Measurements from ENCODE around the gene SPEG.

The SPEG gene

DNA sequence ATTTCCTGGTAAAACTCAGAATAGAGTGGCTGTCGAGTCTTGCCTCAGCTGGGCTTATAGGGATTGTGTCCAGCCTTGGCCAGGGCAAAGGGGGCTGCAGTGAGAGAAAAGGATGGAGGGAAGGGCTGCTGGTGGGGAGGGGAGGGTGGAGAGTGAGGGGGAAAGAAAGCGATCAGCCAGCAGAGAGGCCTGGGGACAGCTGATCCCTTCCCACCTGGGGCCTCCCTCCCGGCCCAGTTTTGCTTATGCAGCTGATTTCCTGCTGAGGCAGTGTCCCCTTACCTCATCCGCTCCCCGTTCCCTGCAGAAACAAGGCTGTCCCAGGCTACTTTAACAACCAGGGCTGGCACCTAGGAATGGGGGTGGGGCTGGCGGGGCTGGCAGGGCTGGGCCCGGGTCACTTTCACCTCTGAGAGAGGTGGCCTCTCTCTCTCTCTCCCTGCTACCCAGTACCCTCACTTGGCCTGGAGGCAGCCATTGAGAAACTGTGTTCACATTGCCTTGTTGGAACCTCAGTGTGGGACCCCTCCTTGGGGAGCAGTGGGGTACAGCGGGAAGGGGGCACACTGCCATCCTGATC lies 51.8 kb downstream of the SPEG start:
- ChIA-PET CTCF (interaction anchor here (0.8 kb wide), 1 partner anchor 9 kb away, joined by 3 read pairs; a partner anchor contains a TSS), POLR2A (ENCODE audit: low non-redundant PET) (no interaction called here)
- DNase-seq (ENCODE audit: low spot score) = no peak

DNA sequence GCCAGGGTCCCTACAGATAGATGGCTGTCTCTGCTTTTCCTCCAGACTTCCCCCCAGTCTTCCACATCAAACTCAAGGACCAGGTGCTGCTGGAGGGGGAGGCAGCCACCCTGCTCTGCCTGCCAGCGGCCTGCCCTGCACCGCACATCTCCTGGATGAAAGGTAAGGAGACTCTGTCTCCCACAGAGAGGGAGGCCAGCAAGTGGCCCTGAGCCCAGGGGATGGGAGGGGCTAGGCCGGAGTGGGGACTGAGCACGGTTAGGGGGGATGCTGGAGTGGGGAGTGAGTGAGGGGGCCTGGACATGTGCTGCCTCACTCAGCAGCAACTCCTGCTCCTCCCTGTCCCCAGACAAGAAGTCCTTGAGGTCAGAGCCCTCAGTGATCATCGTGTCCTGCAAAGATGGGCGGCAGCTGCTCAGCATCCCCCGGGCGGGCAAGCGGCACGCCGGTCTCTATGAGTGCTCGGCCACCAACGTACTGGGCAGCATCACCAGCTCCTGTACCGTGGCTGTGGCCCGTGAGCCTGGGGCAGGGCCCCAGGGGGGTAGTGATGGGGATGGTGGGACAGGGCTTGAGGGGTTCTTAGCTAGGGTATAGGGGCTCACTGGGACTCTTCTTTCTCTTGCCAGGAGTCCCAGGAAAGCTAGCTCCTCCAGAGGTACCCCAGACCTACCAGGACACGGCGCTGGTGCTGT lies 53.7 kb downstream of the SPEG start:
- ChIA-PET CTCF (no interaction called here), POLR2A (ENCODE audit: low non-redundant PET) (no interaction called here)
- TF ChIP-seq, protein P1, sequence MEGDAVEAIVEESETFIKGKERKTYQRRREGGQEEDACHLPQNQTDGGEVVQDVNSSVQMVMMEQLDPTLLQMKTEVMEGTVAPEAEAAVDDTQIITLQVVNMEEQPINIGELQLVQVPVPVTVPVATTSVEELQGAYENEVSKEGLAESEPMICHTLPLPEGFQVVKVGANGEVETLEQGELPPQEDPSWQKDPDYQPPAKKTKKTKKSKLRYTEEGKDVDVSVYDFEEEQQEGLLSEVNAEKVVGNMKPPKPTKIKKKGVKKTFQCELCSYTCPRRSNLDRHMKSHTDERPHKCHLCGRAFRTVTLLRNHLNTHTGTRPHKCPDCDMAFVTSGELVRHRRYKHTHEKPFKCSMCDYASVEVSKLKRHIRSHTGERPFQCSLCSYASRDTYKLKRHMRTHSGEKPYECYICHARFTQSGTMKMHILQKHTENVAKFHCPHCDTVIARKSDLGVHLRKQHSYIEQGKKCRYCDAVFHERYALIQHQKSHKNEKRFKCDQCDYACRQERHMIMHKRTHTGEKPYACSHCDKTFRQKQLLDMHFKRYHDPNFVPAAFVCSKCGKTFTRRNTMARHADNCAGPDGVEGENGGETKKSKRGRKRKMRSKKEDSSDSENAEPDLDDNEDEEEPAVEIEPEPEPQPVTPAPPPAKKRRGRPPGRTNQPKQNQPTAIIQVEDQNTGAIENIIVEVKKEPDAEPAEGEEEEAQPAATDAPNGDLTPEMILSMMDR (conservative IDR thresholded peaks at IDR 0.05; ENCODE audit: low read depth) = no peak
- H3K27ac ChIP-seq = no peak overlapping the region
- no peak for DNase-seq (ENCODE audit: low spot score)

More for the DNA sequence above, 51.8 kb downstream of the SPEG start:
- no peak overlapping the region for H3K27ac ChIP-seq
- TF ChIP-seq, protein P1 (conservative IDR thresholded peaks at IDR 0.05; ENCODE audit: low read depth) = no peak

DNA sequence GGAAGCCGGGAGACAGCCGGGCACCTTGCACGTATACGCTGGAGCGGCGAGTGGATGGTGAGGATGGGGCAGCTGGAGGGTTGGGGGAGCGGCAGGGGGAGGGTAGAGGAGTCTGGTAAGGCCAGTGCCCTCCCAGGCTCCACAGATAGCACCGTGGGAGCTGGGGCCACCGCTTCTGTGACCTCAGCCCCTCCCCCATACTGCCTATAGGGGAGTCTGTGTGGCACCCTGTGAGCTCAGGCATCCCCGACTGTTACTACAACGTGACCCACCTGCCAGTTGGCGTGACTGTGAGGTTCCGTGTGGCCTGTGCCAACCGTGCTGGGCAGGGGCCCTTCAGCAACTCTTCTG lies 54.2 kb downstream of the SPEG start:
- ChIA-PET POLR2A (ENCODE audit: low non-redundant PET) (no interaction called here), CTCF (no interaction called here)
- no peak overlapping the region for H3K27ac ChIP-seq
- TF ChIP-seq, protein P1 (conservative IDR thresholded peaks at IDR 0.05; ENCODE audit: low read depth) = no peak
- no peak for DNase-seq (ENCODE audit: low spot score)

DNA sequence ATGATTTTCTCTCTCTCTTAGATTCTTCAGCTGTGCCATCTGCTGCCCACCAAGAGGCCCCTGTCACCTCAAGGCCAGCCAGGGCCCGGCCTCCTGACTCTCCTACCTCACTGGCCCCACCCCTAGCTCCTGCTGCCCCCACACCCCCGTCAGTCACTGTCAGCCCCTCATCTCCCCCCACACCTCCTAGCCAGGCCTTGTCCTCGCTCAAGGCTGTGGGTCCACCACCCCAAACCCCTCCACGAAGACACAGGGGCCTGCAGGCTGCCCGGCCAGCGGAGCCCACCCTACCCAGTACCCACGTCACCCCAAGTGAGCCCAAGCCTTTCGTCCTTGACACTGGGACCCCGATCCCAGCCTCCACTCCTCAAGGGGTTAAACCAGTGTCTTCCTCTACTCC lies 54.7 kb downstream of the SPEG start:
- TF ChIP-seq, protein P1 (conservative IDR thresholded peaks at IDR 0.05; ENCODE audit: low read depth) = no peak
- POLR2A ChIA-PET (ENCODE audit: low non-redundant PET) = no interaction called here
- no peak overlapping the region for H3K27ac ChIP-seq
- no peak for DNase-seq (ENCODE audit: low spot score)
- CTCF ChIA-PET = interaction anchor here (0.6 kb wide), 1 partner anchor 52 kb away, joined by 3 read pairs; no protein-coding TSS in a partner anchor

DNA sequence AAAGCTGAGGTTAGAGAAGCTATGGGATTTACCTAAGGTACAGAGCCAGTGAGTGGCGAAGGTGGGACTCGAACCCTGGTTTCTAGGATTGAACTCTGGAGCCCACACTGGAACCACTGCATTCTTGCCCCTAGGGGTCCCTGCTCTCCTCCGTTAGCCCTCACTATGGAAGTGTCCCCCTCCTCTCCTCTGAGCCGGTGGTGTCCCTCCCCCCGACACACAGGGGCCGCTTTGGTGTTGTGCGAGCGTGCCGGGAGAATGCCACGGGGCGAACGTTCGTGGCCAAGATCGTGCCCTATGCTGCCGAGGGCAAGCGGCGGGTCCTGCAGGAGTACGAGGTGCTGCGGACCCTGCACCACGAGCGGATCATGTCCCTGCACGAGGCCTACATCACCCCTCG lies 55.5 kb downstream of the SPEG start:
- CTCF ChIA-PET = interaction anchor here (0.8 kb wide), 1 partner anchor 87 kb away, joined by 5 read pairs; no protein-coding TSS in a partner anchor
- no peak for DNase-seq (ENCODE audit: low spot score)
- no peak overlapping the region for H3K27ac ChIP-seq
- POLR2A ChIA-PET (ENCODE audit: low non-redundant PET) = no interaction called here
- TF ChIP-seq, protein P1 (conservative IDR thresholded peaks at IDR 0.05; ENCODE audit: low read depth) = no peak

DNA sequence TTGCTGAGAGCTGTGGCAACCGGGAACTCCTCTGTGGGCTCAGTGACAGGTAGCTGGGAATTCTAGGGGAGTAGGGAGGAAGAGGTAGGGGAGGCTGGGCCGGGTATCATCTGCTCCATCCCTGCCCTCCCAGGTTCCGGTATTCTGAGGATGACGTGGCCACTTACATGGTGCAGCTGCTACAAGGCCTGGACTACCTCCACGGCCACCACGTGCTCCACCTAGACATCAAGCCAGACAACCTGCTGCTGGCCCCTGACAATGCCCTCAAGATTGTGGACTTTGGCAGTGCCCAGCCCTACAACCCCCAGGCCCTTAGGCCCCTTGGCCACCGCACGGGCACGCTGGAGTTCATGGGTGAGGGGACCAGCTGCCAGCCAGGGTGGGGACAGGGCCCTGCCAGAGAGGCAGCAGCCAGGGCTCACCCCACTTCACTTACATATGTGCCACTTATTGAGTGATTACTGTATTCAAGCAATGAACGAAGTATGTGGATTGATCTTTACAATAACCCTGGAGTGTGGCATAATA lies 56.0 kb downstream of the SPEG start:
- H3K27ac ChIP-seq = no peak overlapping the region
- CTCF ChIA-PET = interaction anchor here (0.8 to 1.6 kb wide), 2 partner anchors 8 to 87 kb away, joined by 5 to 6 read pairs; no protein-coding TSS in a partner anchor
- no peak for DNase-seq (ENCODE audit: low spot score)
- POLR2A ChIA-PET (ENCODE audit: low non-redundant PET) = no interaction called here
- TF ChIP-seq, protein P1 (conservative IDR thresholded peaks at IDR 0.05; ENCODE audit: low read depth) = no peak
